PC-3 (cell line): ENCODE data around the gene AGPAT3. TPM values are rescaled to one million over a fixed set of nuclear protein-coding genes. Genes with fewer than 3 reads are reported as not detected.

Experiments used
- ATAC-seq: fragments of 200-7000 bp; cut with Tn5 transposase; 2 replicates; pipeline ENCODE4 v1.9.1; 2020; ENCODE audit warnings: mild to moderate bottlenecking, moderate library complexity
- BruUV-seq: library from RNA; stranded (reverse); fragments of 400-500 nt; replicated peaks from 2 replicates; lab custom pipeline; 2021; lab: Mats Ljungman, UMichigan
- CTCF ChIA-PET: fragments of 300-600 bp; sonication (Branson Sonifier 250); formaldehyde crosslinking; loops from one replicate; lab custom pipeline; 2022; ENCODE audit warnings: antibody characterized with exemption; lab: Charles Lee
- POLR2A ChIA-PET: fragments of 300-600 bp; sonication (Branson Sonifier 250); formaldehyde crosslinking; loops from one replicate; lab custom pipeline; 2022; ENCODE audit warnings: antibody characterized with exemption; ENCODE audit not compliant: unreplicated experiment; lab: Charles Lee
- DNase-seq: peaks from one replicate; pipeline ENCODE4 v3.0.0-alpha.2; 2015
- H2AFZ ChIP-seq: fragments of 300-600 bp; sonication (generic); 2 replicates; pipeline ENCODE4 v1.6.0; 2016; ENCODE audit warnings: antibody characterized with exemption, low read length
- H3F3A ChIP-seq: fragments of 300-600 bp; sonication (generic); one replicate; pipeline ENCODE4 v1.6.0; 2017; ENCODE audit warnings: antibody characterized with exemption, low read length, control low read depth, mild to moderate bottlenecking; ENCODE audit not compliant: unreplicated experiment
- H3K27ac ChIP-seq: fragments of 300-600 bp; sonication (generic); 2 replicates; pipeline ENCODE4 v1.5.1; 2016; ENCODE audit warnings: mild to moderate bottlenecking, low read length
- H3K27me3 ChIP-seq: fragments of 300-600 bp; sonication (generic); 2 replicates; pipeline ENCODE4 v1.6.1; 2016; ENCODE audit warnings: low read length, mixed read lengths
- H3K36me3 ChIP-seq: fragments of 300-600 bp; sonication (generic); 2 replicates; pipeline ENCODE4 v1.6.1; 2016; ENCODE audit warnings: low read depth, mixed run types, low read length, mixed read lengths
- H3K4me1 ChIP-seq: fragments of 300-600 bp; sonication (generic); 2 replicates; pipeline ENCODE4 v1.5.1; 2016; ENCODE audit warnings: low read length; ENCODE audit not compliant: insufficient read depth
- H3K4me2 ChIP-seq: fragments of 300-600 bp; sonication (generic); 2 replicates; pipeline ENCODE4 v1.6.0; 2016; ENCODE audit warnings: low read length
- H3K4me3 ChIP-seq: fragments of 300-600 bp; sonication (generic); 2 replicates; pipeline ENCODE4 v1.5.1; 2016; ENCODE audit warnings: mild to moderate bottlenecking, low read length, mixed read lengths
- H3K79me2 ChIP-seq: fragments of 300-600 bp; sonication (generic); 2 replicates; pipeline ENCODE4 v1.6.1; 2017; ENCODE audit warnings: low read length, mixed read lengths
- H3K9ac ChIP-seq: fragments of 300-600 bp; sonication (generic); 2 replicates; pipeline ENCODE4 v1.6.0; 2016; ENCODE audit warnings: mild to moderate bottlenecking, low read length
- H3K9me2 ChIP-seq: fragments of 300-600 bp; sonication (generic); replicated peaks from 2 replicates; pipeline ENCODE4 v1.6.1; 2016; ENCODE audit warnings: mixed run types, low read length, mixed read lengths
- H3K9me3 ChIP-seq: fragments of 300-600 bp; sonication (generic); 2 replicates; pipeline ENCODE4 v1.6.1; 2016; ENCODE audit warnings: low read length, mixed read lengths
- H4K20me1 ChIP-seq: fragments of 300-600 bp; sonication (generic); 2 replicates; pipeline ENCODE4 v1.6.1; 2016; ENCODE audit warnings: low read length, mixed read lengths
- EZH2 ChIP-seq: fragments of 300-600 bp; sonication (generic); IDR thresholded peaks from one replicate; pipeline ENCODE4 v1.6.1; 2017; ENCODE audit warnings: antibody characterized with exemption, mild to moderate bottlenecking, low read length; ENCODE audit not compliant: unreplicated experiment
- EZH2phosphoT487 ChIP-seq: fragments of 300-600 bp; sonication (generic); IDR thresholded peaks from 2 replicates; pipeline ENCODE4 v1.6.1; 2018; ENCODE audit warnings: mild to moderate bottlenecking, antibody characterized with exemption, low read length, borderline replicate concordance
- intact Hi-C: fragments of 100-400 bp; cut with micrococcal nuclease; formaldehyde crosslinking; loops from 2 replicates; pipeline ENCODE4 v1.9.0; 2023
- total RNA-seq: library from RNA; depleted of rRNA; stranded (reverse); fragments of >200 nt; gene quantifications from 2 replicates; pipeline ENCODE4 v1.2.3, GENCODE V29; 2014
- TF ChIP-seq, protein P1 (sequence below): fragments of 300-600 bp; sonication (generic); conservative IDR thresholded peaks from 2 replicates; pipeline ENCODE4 v1.5.1; 2017; ENCODE audit warnings: antibody characterized with exemption, low read depth, mild to moderate bottlenecking, low read length

Gene AGPAT3
- total RNA-seq, 1 experiment from 2014 or later: 76.1 TPM

DNA sequence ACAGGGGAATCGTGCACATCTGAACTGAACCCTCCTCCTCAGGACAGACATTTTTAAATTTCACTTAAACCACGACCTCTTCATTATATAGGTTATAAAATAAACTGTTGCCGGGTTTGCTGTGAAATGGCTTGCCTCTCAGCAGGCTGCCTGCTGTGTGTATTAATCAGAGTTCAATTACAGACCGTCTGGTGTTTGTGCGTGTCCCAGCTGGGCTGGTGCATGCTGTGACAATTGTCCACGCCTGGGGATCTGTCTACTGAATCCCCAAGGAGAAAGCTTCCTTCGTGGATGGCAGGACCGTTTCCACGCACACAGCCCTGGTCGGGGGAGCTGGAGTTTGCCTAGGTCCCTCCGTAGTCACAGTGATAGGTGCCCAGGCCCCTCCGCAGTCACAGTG lies 13.4 kb upstream of the AGPAT3 start:
- H3K9me2 ChIP-seq: no peaks in the 10 kb centered on the region
- H3F3A ChIP-seq: no peaks in the 10 kb centered on the region
- ATAC-seq (no peak), DNase-seq (no peak)
- no peak overlapping the region for H2AFZ ChIP-seq
- no TSS peak for BruUV-seq
- H4K20me1 ChIP-seq: no peaks in the 10 kb centered on the region
- intact Hi-C loops: no loop called here
- H3K4me2 ChIP-seq: no peak overlapping the region
- no peaks in the 10 kb centered on the region for H3K4me1 ChIP-seq
- H3K9me3 ChIP-seq: no peaks in the 10 kb centered on the region
- H3K27me3 ChIP-seq: no peaks in the 10 kb centered on the region
- H3K4me3 ChIP-seq: no peak overlapping the region
- no peak overlapping the region for H3K27ac ChIP-seq
- no peaks in the 10 kb centered on the region for H3K79me2 ChIP-seq
- no peaks in the 10 kb centered on the region for H3K36me3 ChIP-seq
- CTCF ChIA-PET: no interaction called here
- TF ChIP-seq, protein P1, sequence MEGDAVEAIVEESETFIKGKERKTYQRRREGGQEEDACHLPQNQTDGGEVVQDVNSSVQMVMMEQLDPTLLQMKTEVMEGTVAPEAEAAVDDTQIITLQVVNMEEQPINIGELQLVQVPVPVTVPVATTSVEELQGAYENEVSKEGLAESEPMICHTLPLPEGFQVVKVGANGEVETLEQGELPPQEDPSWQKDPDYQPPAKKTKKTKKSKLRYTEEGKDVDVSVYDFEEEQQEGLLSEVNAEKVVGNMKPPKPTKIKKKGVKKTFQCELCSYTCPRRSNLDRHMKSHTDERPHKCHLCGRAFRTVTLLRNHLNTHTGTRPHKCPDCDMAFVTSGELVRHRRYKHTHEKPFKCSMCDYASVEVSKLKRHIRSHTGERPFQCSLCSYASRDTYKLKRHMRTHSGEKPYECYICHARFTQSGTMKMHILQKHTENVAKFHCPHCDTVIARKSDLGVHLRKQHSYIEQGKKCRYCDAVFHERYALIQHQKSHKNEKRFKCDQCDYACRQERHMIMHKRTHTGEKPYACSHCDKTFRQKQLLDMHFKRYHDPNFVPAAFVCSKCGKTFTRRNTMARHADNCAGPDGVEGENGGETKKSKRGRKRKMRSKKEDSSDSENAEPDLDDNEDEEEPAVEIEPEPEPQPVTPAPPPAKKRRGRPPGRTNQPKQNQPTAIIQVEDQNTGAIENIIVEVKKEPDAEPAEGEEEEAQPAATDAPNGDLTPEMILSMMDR: no peak
- no peak for TF ChIP-seq EZH2
- TF ChIP-seq EZH2phosphoT487: no peak
- POLR2A ChIA-PET: no interaction called here
- H3K9ac ChIP-seq: no peak overlapping the region

DNA sequence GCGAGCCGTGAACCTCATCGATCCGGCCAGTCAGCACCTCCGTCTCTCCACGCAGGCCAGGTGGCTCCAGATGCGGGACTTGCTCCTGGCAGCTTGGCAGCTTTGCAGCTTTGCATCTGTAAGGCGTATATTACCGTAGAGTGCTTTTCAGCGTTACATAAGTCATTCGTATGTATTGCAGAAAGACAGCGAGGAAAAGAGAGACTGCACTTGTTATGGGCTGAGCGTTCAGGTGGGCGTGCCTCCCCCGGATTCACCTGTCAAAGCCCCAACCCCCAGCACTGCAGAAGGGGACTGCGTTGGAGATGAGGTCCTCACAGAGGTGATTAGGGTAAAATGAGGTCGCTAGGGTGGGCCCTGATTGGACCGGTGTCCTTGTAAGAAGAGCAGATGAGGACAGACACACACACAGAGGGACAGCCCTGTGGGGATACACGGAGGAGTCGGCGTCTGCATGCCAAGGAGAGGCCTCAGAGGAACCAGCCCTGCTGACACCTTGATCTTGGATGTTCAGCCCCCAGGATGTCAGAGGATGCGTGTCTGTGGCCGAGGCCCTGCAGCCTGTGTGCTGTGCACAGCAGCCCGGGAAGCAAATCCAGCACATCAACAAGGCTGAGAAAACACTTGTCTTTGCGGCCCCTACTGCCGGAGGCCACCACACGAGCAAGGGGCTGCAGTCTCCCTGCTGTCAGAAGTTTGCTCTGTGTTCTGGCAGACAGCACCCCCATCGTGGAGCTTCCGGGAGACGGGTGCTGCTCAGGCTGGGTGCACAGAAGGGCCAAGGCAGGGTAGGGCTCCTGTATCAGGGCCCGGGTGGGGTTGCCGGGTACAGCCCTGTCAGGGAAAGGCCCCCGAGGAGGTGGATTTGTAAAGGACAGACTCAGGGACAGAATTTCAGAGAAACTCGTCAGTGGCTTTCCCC lies 10.9 kb upstream of the AGPAT3 start:
- CTCF ChIA-PET: no interaction called here
- no peak for TF ChIP-seq EZH2
- TF ChIP-seq, protein P1: no peak
- no peak for TF ChIP-seq EZH2phosphoT487
- ATAC-seq: no peak

More for the DNA sequence above, 10.9 kb upstream of the AGPAT3 start:
- intact Hi-C loops: no loop called here
- Histone ChIP-seq H3K36me3 (no peaks in the 10 kb centered on the region), H3K9ac (no peak overlapping the region), H3K27ac (no peak overlapping the region), H3K9me2 (no peaks in the 10 kb centered on the region), H3K27me3 (no peaks in the 10 kb centered on the region), H3K4me3 (no peak overlapping the region), H3K79me2 (no peaks in the 10 kb centered on the region), H3K9me3 (no peaks in the 10 kb centered on the region), H2AFZ (no peak overlapping the region), H4K20me1 (no peaks in the 10 kb centered on the region), H3F3A (no peaks in the 10 kb centered on the region), H3K4me2 (no peak overlapping the region), H3K4me1 (no peaks in the 10 kb centered on the region)
- no peak for DNase-seq
- POLR2A ChIA-PET: no interaction called here
- no TSS peak for BruUV-seq
